Activated CD8-positive, alpha-beta memory T cell treated with anti-CD3 and anti-CD28 coated beads for 48 hours (primary cell): ENCODE results near the gene PARP1.
"Not testable (repeated sequence)": the region's sequence is repeated elsewhere in the genome, so short reads cannot be mapped to it uniquely, and the experiment has no call there.

Source experiments
- DNase-seq, 3 experiments: peaks; one replicate each; pipeline ENCODE4 v3.0.0-alpha.2; 2020; ENCODE audit warnings: low read depth in 2 of 3, low spot score in 2 of 3

PARP1 gene

GRCh38 chr1:226429858-226430715 lies 22.2 kb upstream of the PARP1 start:
- no peak for DNase-seq

- no peak for DNase-seq
These were observed 21.0 kb upstream of the PARP1 start for GRCh38 chr1:226428791-226429461.

GRCh38 chr1:226428348-226428747 lies 20.5 kb upstream of the PARP1 start:
- no peak for DNase-seq

- DNase-seq: no peak
These were observed 19.2 kb upstream of the PARP1 start for GRCh38 chr1:226427131-226427530.

GRCh38 chr1:226426395-226426794 lies 18.5 kb upstream of the PARP1 start:
- not testable (repeated sequence) for DNase-seq

GRCh38 chr1:226425431-226426031 lies 17.6 kb upstream of the PARP1 start:
- no peak for DNase-seq

- no peak for DNase-seq
These were observed 17.1 kb upstream of the PARP1 start for GRCh38 chr1:226425004-226425378.

GRCh38 chr1:226424221-226425003 lies 16.5 kb upstream of the PARP1 start:
- no peak for DNase-seq

GRCh38 chr1:226422478-226422877 lies 14.6 kb upstream of the PARP1 start:
- no peak for DNase-seq

GRCh38 chr1:226420897-226421296 lies 13.0 kb upstream of the PARP1 start:
- DNase-seq: no peak

GRCh38 chr1:226420328-226420727 lies 12.4 kb upstream of the PARP1 start:
- DNase-seq: no peak

GRCh38 chr1:226419284-226420029 lies 11.6 kb upstream of the PARP1 start:
- DNase-seq: no peak

- no peak for DNase-seq
These were observed 10.1 kb upstream of the PARP1 start for GRCh38 chr1:226417830-226418546.

GRCh38 chr1:226417350-226417749 lies 9.5 kb upstream of the PARP1 start:
- no peak for DNase-seq

GRCh38 chr1:226414098-226414698 lies 6.3 kb upstream of the PARP1 start:
- no peak for DNase-seq

GRCh38 chr1:226411619-226412018 lies 3.7 kb upstream of the PARP1 start:
- DNase-seq: no peak

GRCh38 chr1:226410958-226411357 lies 3.1 kb upstream of the PARP1 start:
- no peak for DNase-seq

- DNase-seq: no peak
These were observed 1.5 kb upstream of the PARP1 start for GRCh38 chr1:226409392-226409791.

GRCh38 chr1:226408285-226409184 lies 642 bp upstream of the PARP1 start:
- no peak for DNase-seq
